ENCODE measurements around the gene RNFT2. TPM values are rescaled to one million over a fixed set of nuclear protein-coding genes. Genes with fewer than 3 reads are reported as not detected.

The RNFT2 gene
- total and polyA plus RNA-seq, 5 donors, result 0.81 to 3.8 (median 2.5) TPM

DNA sequence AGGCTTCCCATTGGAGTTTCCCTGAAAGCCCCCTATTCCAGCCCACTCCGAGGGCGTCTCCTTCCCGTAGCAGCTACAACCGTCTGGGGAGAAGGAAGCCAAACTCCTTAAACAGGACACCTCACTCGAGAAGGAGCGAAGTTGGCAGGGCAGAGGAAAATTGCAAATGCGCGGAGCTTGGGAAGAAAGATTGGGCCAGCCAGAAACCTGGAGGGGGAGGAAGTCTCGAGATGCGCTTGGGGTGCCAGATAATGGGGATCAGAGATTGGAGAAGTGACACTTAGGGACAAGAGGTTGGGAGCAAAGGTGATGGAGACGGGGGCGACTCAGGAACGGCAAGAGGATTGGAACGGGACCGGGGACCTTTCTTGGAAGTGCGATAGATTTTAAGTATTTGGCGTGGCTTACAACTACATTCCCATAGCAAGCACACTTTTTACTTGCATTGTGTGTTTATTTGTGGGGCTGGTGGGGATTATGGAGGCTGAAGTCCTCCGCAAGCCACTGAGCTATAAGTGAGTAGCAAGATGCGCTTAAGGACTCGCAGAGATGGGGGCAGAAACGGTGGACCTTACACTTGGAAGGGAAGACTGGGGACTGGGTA, 142.2 kb downstream of the RNFT2 start:
- intact Hi-C loops (cut with DNase I), result loop anchor here in 3 of 4 donors (5.0 to 10.0 kb wide), 2 partner anchors 176 to 178 kb away; no protein-coding TSS in a partner anchor
- DNase-seq, result no peak
- WGBS, result 2% methylated on average over 21 of the region's 21 CpGs
- ATAC-seq, result no peak
- Histone ChIP-seq H3K4me1 (ENCODE audit: control insufficient read depth, insufficient read depth, low read length) (peaks cover 2% of the 10 kb centered on the region), H3K27me3 (ENCODE audit: control insufficient read depth, insufficient read depth) (no peaks in the 10 kb centered on the region), H3K4me3 (ENCODE audit: low read length) (no peak overlapping the region), H3K27ac (ENCODE audit: low read length) (no peak overlapping the region), H3K9me3 (ENCODE audit: control insufficient read depth, low read length) (no peaks in the 10 kb centered on the region)

GRCh38 chr12:116880817-116881324, 142.8 kb downstream of the RNFT2 start:
- intact Hi-C loops (cut with DNase I), result loop anchor here in 3 of 4 donors (5.0 to 10.0 kb wide), 2 partner anchors 176 to 179 kb away; no protein-coding TSS in a partner anchor
- no peaks in the 10 kb centered on the region for H3K9me3 ChIP-seq (ENCODE audit: control insufficient read depth, low read length)
- no peaks in the 10 kb centered on the region for H3K27me3 ChIP-seq (ENCODE audit: control insufficient read depth, insufficient read depth)
- peaks cover 2% of the 10 kb centered on the region for H3K4me1 ChIP-seq (ENCODE audit: control insufficient read depth, insufficient read depth, low read length)
- peak overlapping the region; percentile 8 for H3K4me3 ChIP-seq (ENCODE audit: low read length)
- H3K27ac ChIP-seq (ENCODE audit: low read length), result no peak overlapping the region
- WGBS, result under 1% methylated on average over 65 of the region's 65 CpGs
- ATAC-seq, result peak; percentile 61 to 71
- DNase-seq, result peak in 2 of 3 donors; percentile 52 to 63

DNA sequence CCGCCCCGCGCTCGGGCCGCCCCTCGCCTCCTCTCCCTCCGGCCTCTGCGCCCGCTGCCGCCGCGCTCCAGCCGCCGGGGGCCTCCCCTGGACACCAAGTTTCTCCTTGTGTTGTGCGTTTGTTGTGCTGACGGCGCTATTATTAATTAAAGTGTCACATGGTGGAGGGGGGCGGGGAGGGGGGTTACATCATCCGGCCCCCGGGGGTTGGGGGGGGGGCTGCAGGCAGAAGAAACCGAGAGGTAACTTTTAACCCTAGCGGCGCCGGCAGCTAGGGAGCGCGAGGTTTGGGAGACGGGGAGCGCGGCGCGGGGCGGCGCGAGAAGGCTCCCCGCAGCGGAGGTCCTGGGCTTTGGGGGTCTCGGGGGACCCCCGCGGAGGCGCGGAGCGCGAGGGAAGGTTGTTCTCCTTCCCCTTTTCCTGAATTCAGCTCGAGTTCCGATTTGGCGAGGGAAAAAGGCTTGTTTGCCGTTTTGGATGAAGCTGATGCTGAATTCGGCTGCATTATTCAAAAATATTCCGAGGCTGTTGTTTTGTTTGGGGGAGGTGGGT, 143.3 kb downstream of the RNFT2 start, which contains the start of gene HRK:
Gene HRK (minus strand): TSS at position 117 of the 552 bp plus-strand sequence. CDS start 134 bp downstream, outside the sequence.
- Histone ChIP-seq H3K4me1 (ENCODE audit: control insufficient read depth, insufficient read depth, low read length) (peaks cover 2% of the 10 kb centered on the region), H3K4me3 (ENCODE audit: low read length) (peak within 1 kb of the TSS; percentile 8), H3K27ac (ENCODE audit: low read length) (no peak within 1 kb of the TSS), H3K27me3 (ENCODE audit: control insufficient read depth, insufficient read depth) (no peaks in the 10 kb centered on the region), H3K9me3 (ENCODE audit: control insufficient read depth, low read length) (no peaks in the 10 kb centered on the region)
- intact Hi-C loops (cut with DNase I), result loop anchor here in 3 of 4 donors (5.0 to 10.0 kb wide), 2 partner anchors 177 to 179 kb away; no protein-coding TSS in a partner anchor
- WGBS, result under 1% methylated on average over 49 of the region's 49 CpGs
- DNase-seq (peak in 1 of 3 donors; percentile 55), ATAC-seq (no peak)

GRCh38 chr12:116881877-116882507, 143.9 kb downstream of the RNFT2 start:
- intact Hi-C loops (cut with DNase I), result loop anchor here in 3 of 4 donors (5.0 to 10.0 kb wide), 2 partner anchors 177 to 180 kb away; no protein-coding TSS in a partner anchor
- H3K4me3 ChIP-seq (ENCODE audit: low read length), result no peak overlapping the region

DNA sequence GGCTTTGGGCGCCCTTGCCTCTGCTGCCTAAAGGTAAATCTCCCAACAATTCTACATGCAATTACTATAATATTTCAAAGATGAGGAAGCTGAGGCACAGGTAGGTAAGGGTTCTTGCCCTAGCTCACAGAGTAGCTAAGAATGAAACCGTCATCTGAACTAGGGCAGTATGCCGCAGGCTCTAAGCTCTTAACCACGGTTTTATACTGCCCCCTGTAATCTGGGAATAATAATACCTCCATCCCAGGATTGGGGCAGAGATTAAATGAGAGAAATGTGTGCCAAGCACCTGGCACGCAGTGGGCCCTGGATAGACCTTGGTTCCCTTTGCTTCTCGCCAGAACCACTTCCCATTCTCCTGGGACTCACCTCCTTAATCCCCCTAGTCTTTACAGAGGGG, 144.6 kb downstream of the RNFT2 start:
- H3K4me3 ChIP-seq (ENCODE audit: low read length), result no peak overlapping the region
- H3K9me3 ChIP-seq (ENCODE audit: control insufficient read depth, low read length), result no peaks in the 10 kb centered on the region
- no peak overlapping the region for H3K27ac ChIP-seq (ENCODE audit: low read length)
- intact Hi-C loops (cut with DNase I), result loop anchor here in 3 of 4 donors (5.0 to 10.0 kb wide), 2 partner anchors 178 to 180 kb away; no protein-coding TSS in a partner anchor
- H3K4me1 ChIP-seq (ENCODE audit: control insufficient read depth, insufficient read depth, low read length), result peaks cover 2% of the 10 kb centered on the region
- H3K27me3 ChIP-seq (ENCODE audit: control insufficient read depth, insufficient read depth), result no peaks in the 10 kb centered on the region
- ATAC-seq, result peak; percentile 36 to 65
- 33% methylated on average over 6 of the region's 6 CpGs for WGBS
- DNase-seq, result no peak

More at GRCh38 chr12:116881877-116882507, 143.9 kb downstream of the RNFT2 start:
- DNase-seq, result no peak
- no peaks in the 10 kb centered on the region for H3K9me3 ChIP-seq (ENCODE audit: control insufficient read depth, low read length)
- H3K27me3 ChIP-seq (ENCODE audit: control insufficient read depth, insufficient read depth), result no peaks in the 10 kb centered on the region
- H3K27ac ChIP-seq (ENCODE audit: low read length), result no peak overlapping the region
- ATAC-seq, result no peak
- WGBS, result 7% methylated on average over 29 of the region's 29 CpGs
- H3K4me1 ChIP-seq (ENCODE audit: control insufficient read depth, insufficient read depth, low read length), result peaks cover 2% of the 10 kb centered on the region

- no peaks in the 10 kb centered on the region for H3K27me3 ChIP-seq (ENCODE audit: control insufficient read depth, insufficient read depth)
Observed at GRCh38 chr12:116884871-116885270, 146.8 kb downstream of the RNFT2 start.

GRCh38 chr12:116885491-116885890, 147.4 kb downstream of the RNFT2 start:
- WGBS, result 65% methylated on average over 2 of the region's 2 CpGs

More at GRCh38 chr12:116884871-116885270, 146.8 kb downstream of the RNFT2 start:
- Histone ChIP-seq H3K4me1 (ENCODE audit: control insufficient read depth, insufficient read depth, low read length) (no peaks in the 10 kb centered on the region), H3K4me3 (ENCODE audit: low read length) (no peak overlapping the region), H3K27ac (ENCODE audit: low read length) (no peak overlapping the region), H3K9me3 (ENCODE audit: control insufficient read depth, low read length) (no peaks in the 10 kb centered on the region)
- intact Hi-C loops (cut with DNase I), result loop anchor here in 3 of 4 donors (5.0 to 10.0 kb wide), 2 partner anchors 180 to 183 kb away; no protein-coding TSS in a partner anchor
- WGBS, result 87% methylated on average over 3 of the region's 3 CpGs
- DNase-seq (no peak), ATAC-seq (no peak)

GRCh38 chr12:116887244-116887643, 149.1 kb downstream of the RNFT2 start:
- no peak overlapping the region for H3K4me3 ChIP-seq (ENCODE audit: low read length)
- DNase-seq (no peak), ATAC-seq (no peak)
- no peak overlapping the region for H3K27ac ChIP-seq (ENCODE audit: low read length)
- WGBS, result 88% methylated on average over 1 of the region's 1 CpG
- intact Hi-C loops (cut with DNase I), result loop anchor here in 2 of 4 donors (10.0 kb wide), 1 partner anchor 182 kb away; no protein-coding TSS in a partner anchor
- no peaks in the 10 kb centered on the region for H3K9me3 ChIP-seq (ENCODE audit: control insufficient read depth, low read length)
- H3K4me1 ChIP-seq (ENCODE audit: control insufficient read depth, insufficient read depth, low read length), result no peaks in the 10 kb centered on the region
- no peaks in the 10 kb centered on the region for H3K27me3 ChIP-seq (ENCODE audit: control insufficient read depth, insufficient read depth)

More at GRCh38 chr12:116885491-116885890, 147.4 kb downstream of the RNFT2 start:
- Histone ChIP-seq H3K4me3 (ENCODE audit: low read length) (no peak overlapping the region), H3K27ac (ENCODE audit: low read length) (no peak overlapping the region), H3K27me3 (ENCODE audit: control insufficient read depth, insufficient read depth) (no peaks in the 10 kb centered on the region), H3K4me1 (ENCODE audit: control insufficient read depth, insufficient read depth, low read length) (no peaks in the 10 kb centered on the region), H3K9me3 (ENCODE audit: control insufficient read depth, low read length) (no peaks in the 10 kb centered on the region)
- DNase-seq, result no peak
- no peak for ATAC-seq
- intact Hi-C loops (cut with DNase I), result loop anchor here in 2 of 4 donors (10.0 kb wide), 1 partner anchor 181 kb away; no protein-coding TSS in a partner anchor

GRCh38 chr12:116887897-116888296, 149.8 kb downstream of the RNFT2 start:
- H3K4me1 ChIP-seq (ENCODE audit: control insufficient read depth, insufficient read depth, low read length), result no peaks in the 10 kb centered on the region
- 67% methylated on average over 6 of the region's 6 CpGs for WGBS
- DNase-seq (no peak), ATAC-seq (no peak)
- intact Hi-C loops (cut with DNase I), result loop anchor here in 2 of 4 donors (10.0 kb wide), 1 partner anchor 183 kb away; no protein-coding TSS in a partner anchor
- no peaks in the 10 kb centered on the region for H3K9me3 ChIP-seq (ENCODE audit: control insufficient read depth, low read length)
- no peaks in the 10 kb centered on the region for H3K27me3 ChIP-seq (ENCODE audit: control insufficient read depth, insufficient read depth)
- no peak overlapping the region for H3K4me3 ChIP-seq (ENCODE audit: low read length)
- no peak overlapping the region for H3K27ac ChIP-seq (ENCODE audit: low read length)

- Histone ChIP-seq H3K27me3 (ENCODE audit: control insufficient read depth, insufficient read depth) (no peaks in the 10 kb centered on the region), H3K4me1 (ENCODE audit: control insufficient read depth, insufficient read depth, low read length) (no peaks in the 10 kb centered on the region), H3K9me3 (ENCODE audit: control insufficient read depth, low read length) (no peaks in the 10 kb centered on the region), H3K4me3 (ENCODE audit: low read length) (no peak overlapping the region), H3K27ac (ENCODE audit: low read length) (no peak overlapping the region)
- ATAC-seq (no peak), DNase-seq (no peak)
- 96% methylated on average over 2 of the region's 2 CpGs for WGBS
- intact Hi-C loops (cut with DNase I), result no loop called here
Observed at GRCh38 chr12:116890330-116890729, 152.2 kb downstream of the RNFT2 start.
